ENCODE measurements around the gene PKN1.

DNA sequence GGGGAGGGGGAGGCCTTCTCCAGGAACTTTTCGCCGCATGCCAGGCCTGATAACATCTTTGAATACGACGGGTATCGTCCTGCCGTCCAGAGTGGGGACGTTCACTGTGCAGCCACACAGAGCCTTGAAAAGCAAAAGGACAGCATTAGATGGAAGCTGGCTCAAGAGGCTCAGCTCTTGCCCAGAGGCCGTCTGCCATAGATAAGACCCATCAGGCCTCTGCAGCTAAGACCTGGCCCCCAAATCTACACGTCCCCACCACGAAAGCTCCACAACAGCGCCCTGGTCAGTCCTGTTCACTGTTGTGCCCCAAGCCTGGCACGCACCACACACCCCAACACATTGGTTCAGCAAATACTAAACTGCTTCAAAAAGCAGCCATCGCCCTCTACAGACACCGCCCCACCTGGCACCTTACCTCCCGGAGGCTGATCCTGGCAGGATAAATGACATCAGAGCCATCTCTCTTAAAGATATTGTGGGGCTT, 83.0 kb downstream of the PKN1 start:
- TF ChIP-seq, protein P1, sequence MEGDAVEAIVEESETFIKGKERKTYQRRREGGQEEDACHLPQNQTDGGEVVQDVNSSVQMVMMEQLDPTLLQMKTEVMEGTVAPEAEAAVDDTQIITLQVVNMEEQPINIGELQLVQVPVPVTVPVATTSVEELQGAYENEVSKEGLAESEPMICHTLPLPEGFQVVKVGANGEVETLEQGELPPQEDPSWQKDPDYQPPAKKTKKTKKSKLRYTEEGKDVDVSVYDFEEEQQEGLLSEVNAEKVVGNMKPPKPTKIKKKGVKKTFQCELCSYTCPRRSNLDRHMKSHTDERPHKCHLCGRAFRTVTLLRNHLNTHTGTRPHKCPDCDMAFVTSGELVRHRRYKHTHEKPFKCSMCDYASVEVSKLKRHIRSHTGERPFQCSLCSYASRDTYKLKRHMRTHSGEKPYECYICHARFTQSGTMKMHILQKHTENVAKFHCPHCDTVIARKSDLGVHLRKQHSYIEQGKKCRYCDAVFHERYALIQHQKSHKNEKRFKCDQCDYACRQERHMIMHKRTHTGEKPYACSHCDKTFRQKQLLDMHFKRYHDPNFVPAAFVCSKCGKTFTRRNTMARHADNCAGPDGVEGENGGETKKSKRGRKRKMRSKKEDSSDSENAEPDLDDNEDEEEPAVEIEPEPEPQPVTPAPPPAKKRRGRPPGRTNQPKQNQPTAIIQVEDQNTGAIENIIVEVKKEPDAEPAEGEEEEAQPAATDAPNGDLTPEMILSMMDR (IDR thresholded peaks at IDR 0.05; ENCODE audit: insufficient read depth, low read length) = no peak
- TF ChIP-seq POLR2AphosphoS5 (IDR thresholded peaks at IDR 0.05; ENCODE audit: low read depth) = no peak

All from HL-60 (cell line).